Mammary epithelial cell (primary cell): Measurements from ENCODE around the gene IGDCC3.

Experiments used
- EZH2 ChIP-seq: IDR thresholded peaks from 2 replicates; pipeline ENCODE4 v1.6.1; 2012; ENCODE audit warnings: low read length, inconsistent platforms, borderline replicate concordance
- TF ChIP-seq, protein P1 (sequence below), 2 donors: IDR thresholded peaks in 1 of 2; conservative IDR thresholded peaks in 1 of 2; 2 replicates each; pipeline ENCODE4 v1.5.1; 2011 to 2012; ENCODE audit warnings: inconsistent platforms in 2 of 2, low read length in 2 of 2, mild to moderate bottlenecking in 2 of 2, control low read depth in 1 of 2, low read depth in 1 of 2; ENCODE audit not compliant: insufficient read depth in 1 of 2; ENCODE audit errors: extremely low read depth in 1 of 2

- TF ChIP-seq, protein P1, sequence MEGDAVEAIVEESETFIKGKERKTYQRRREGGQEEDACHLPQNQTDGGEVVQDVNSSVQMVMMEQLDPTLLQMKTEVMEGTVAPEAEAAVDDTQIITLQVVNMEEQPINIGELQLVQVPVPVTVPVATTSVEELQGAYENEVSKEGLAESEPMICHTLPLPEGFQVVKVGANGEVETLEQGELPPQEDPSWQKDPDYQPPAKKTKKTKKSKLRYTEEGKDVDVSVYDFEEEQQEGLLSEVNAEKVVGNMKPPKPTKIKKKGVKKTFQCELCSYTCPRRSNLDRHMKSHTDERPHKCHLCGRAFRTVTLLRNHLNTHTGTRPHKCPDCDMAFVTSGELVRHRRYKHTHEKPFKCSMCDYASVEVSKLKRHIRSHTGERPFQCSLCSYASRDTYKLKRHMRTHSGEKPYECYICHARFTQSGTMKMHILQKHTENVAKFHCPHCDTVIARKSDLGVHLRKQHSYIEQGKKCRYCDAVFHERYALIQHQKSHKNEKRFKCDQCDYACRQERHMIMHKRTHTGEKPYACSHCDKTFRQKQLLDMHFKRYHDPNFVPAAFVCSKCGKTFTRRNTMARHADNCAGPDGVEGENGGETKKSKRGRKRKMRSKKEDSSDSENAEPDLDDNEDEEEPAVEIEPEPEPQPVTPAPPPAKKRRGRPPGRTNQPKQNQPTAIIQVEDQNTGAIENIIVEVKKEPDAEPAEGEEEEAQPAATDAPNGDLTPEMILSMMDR (conservative IDR thresholded peaks at IDR 0.05 in 1 of 2, IDR thresholded peaks at IDR 0.05 in 1 of 2; ENCODE audit: extremely low read depth in 1 of 2, insufficient read depth in 1 of 2, low read depth in 1 of 2, low read length in 2 of 2) = no peak
- TF ChIP-seq EZH2 = no peak
These were observed 40.8 kb upstream of the IGDCC3 start for GRCh38 chr15:65418596-65418995.
